Caco-2 (cell line): Measurements from ENCODE around the gene BACE2. TPM values are rescaled to one million over a fixed set of nuclear protein-coding genes. Genes with fewer than 3 reads are reported as not detected.

ENCODE experiments used
- BruUV-seq: library from RNA; stranded (reverse); fragments of 400-500 nt; replicated peaks from 2 replicates; lab custom pipeline; 2021; lab: Mats Ljungman, UMichigan
- CTCF ChIA-PET: fragments of 300-600 bp; sonication (Branson Sonifier 250); formaldehyde crosslinking; loops from one replicate; lab custom pipeline; 2022; ENCODE audit warnings: antibody characterized with exemption; lab: Charles Lee
- POLR2A ChIA-PET: fragments of 300-600 bp; sonication (Branson Sonifier 250); formaldehyde crosslinking; loops from one replicate; lab custom pipeline; 2022; ENCODE audit warnings: antibody characterized with exemption; lab: Charles Lee
- DNase-seq, 2 experiments: peaks; one replicate each; pipeline versions ENCODE4 v3.0.0 to v3.0.0-alpha.2; 2020 to 2022
- H3K27me3 ChIP-seq: replicated peaks from 2 replicates; pipeline ENCODE4 v1.6.0; 2011; ENCODE audit warnings: low read length; ENCODE audit not compliant: control insufficient read depth, insufficient read depth
- H3K36me3 ChIP-seq: 2 replicates; pipeline ENCODE4 v1.5.1; 2011; ENCODE audit warnings: low read length; ENCODE audit not compliant: control insufficient read depth, insufficient read depth
- H3K4me1 ChIP-seq: fragments of 250-450 bp; sonication (Bioruptor Pico); 2 replicates; pipeline ENCODE4 v1.5.1; 2020; ENCODE audit warnings: mild to moderate bottlenecking
- H3K4me3 ChIP-seq: 2 replicates; pipeline ENCODE4 v1.5.1; 2011; ENCODE audit warnings: low read depth, mild to moderate bottlenecking, control low read depth, low read length
- H3K9me3 ChIP-seq: fragments of 250-450 bp; sonication (Bioruptor Pico); 2 replicates; pipeline ENCODE4 v1.5.1; 2020; ENCODE audit warnings: mild to moderate bottlenecking, moderate library complexity
- H3K27ac Mint-ChIP-seq: one replicate; pipeline ENCODE4 v1.8.0; 2022; ENCODE audit warnings: mixed read lengths; ENCODE audit not compliant: unreplicated experiment
- H3K27me3 Mint-ChIP-seq: one replicate; pipeline ENCODE4 v1.8.0; 2022; ENCODE audit warnings: mixed read lengths; ENCODE audit not compliant: insufficient read depth, unreplicated experiment
- H3K36me3 Mint-ChIP-seq: one replicate; pipeline ENCODE4 v1.8.0; 2022; ENCODE audit warnings: mild to moderate bottlenecking, mixed read lengths; ENCODE audit not compliant: insufficient read depth, unreplicated experiment
- H3K4me1 Mint-ChIP-seq: one replicate; pipeline ENCODE4 v1.8.0; 2022; ENCODE audit warnings: low read depth, mixed read lengths; ENCODE audit not compliant: unreplicated experiment
- H3K4me3 Mint-ChIP-seq: one replicate; pipeline ENCODE4 v1.8.0; 2022; ENCODE audit warnings: mild to moderate bottlenecking, moderate library complexity, mixed read lengths; ENCODE audit not compliant: unreplicated experiment
- H3K9me3 Mint-ChIP-seq: one replicate; pipeline ENCODE4 v1.8.0; 2022; ENCODE audit warnings: mixed read lengths; ENCODE audit not compliant: unreplicated experiment
- CTCF ChIP-seq, 2 experiments: fragments of 200-600 bp in 1 of 2; IDR thresholded peaks; 1 replicate in 1 of 2; 2 replicates in 1 of 2; pipeline versions ENCODE4 v1.5.1 to v1.8.0; 2011 to 2022; ENCODE audit warnings: antibody characterized with exemption in 1 of 2, control low read depth in 1 of 2, inconsistent platforms in 1 of 2, low read depth in 1 of 2, low read length in 1 of 2, mild to moderate bottlenecking in 1 of 2, moderate library complexity in 1 of 2; ENCODE audit not compliant: insufficient read depth in 1 of 2, severe bottlenecking in 1 of 2, unreplicated experiment in 1 of 2
- intact Hi-C: fragments of 100-400 bp; cut with micrococcal nuclease; formaldehyde crosslinking; loops from one replicate; pipeline ENCODE4 v1.10.0; 2022; ENCODE audit not compliant: unreplicated experiment
- total RNA-seq: library from RNA; stranded (reverse); gene quantifications from 2 replicates; pipeline ENCODE4 v1.2.3, GENCODE V29; 2022

BACE2 gene
- total RNA-seq, 1 experiment from 2014 or later, result 8.8 TPM

DNA sequence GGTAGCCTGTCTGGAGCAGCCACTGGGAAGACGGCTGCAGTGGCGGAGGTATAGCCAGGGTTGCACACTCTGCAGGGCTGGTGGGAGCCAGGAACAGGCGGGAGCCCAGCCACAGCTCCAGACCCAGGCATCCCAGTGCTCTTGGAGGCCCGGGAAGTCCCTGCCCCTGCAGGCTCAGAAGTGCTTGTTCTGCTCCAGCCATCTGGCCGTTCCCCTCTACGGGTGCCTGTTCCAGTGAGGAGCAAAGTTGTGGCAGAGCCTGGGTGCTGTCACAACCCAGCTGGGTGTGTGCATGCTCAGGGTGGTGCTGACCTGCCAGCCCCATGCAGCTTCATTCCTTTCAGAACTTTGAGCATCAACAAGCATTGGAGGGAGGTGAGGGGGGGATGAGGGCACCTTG, 31.7 kb upstream of the BACE2 start:
- CTCF ChIA-PET, result no interaction called here
- no TSS peak for BruUV-seq
- H3K4me1 ChIP-seq, result no peaks in the 10 kb centered on the region
- no peaks in the 10 kb centered on the region for H3K27me3 ChIP-seq
- Mint-ChIP-seq H3K4me3 (no peak overlapping the region), H3K4me1 (no peaks in the 10 kb centered on the region), H3K27ac (no peak overlapping the region), H3K36me3 (no peaks in the 10 kb centered on the region), H3K27me3 (peaks cover 11% of the 10 kb centered on the region), H3K9me3 (no peaks in the 10 kb centered on the region)
- intact Hi-C loops, result no loop called here
- POLR2A ChIA-PET, result no interaction called here
- H3K36me3 ChIP-seq, result no peaks in the 10 kb centered on the region
- no peak for DNase-seq
- TF ChIP-seq CTCF (IDR thresholded peaks at IDR 0.05; ENCODE audit: insufficient read depth in 1 of 2, low read depth in 1 of 2, low read length in 1 of 2, severe bottlenecking in 1 of 2, unreplicated experiment in 1 of 2), result no peak
- no peaks in the 10 kb centered on the region for H3K9me3 ChIP-seq
- H3K4me3 ChIP-seq, result no peak overlapping the region

GRCh38 chr21:41137401-41137800, 30.6 kb upstream of the BACE2 start:
- peaks cover 8% of the 10 kb centered on the region for H3K4me1 Mint-ChIP-seq
- TF ChIP-seq CTCF (IDR thresholded peaks at IDR 0.05; ENCODE audit: insufficient read depth in 1 of 2, low read depth in 1 of 2, low read length in 1 of 2, severe bottlenecking in 1 of 2, unreplicated experiment in 1 of 2), result no peak
- no TSS peak for BruUV-seq
- Histone ChIP-seq H3K27me3 (no peaks in the 10 kb centered on the region), H3K4me1 (no peaks in the 10 kb centered on the region), H3K36me3 (no peaks in the 10 kb centered on the region), H3K4me3 (no peak overlapping the region), H3K9me3 (no peaks in the 10 kb centered on the region)
- no peak for DNase-seq
- intact Hi-C loops, result no loop called here
- no peaks in the 10 kb centered on the region for H3K36me3 Mint-ChIP-seq
- no peak overlapping the region for H3K27ac Mint-ChIP-seq
- ChIA-PET POLR2A (no interaction called here), CTCF (no interaction called here)
- no peak overlapping the region for H3K4me3 Mint-ChIP-seq
- H3K9me3 Mint-ChIP-seq, result no peaks in the 10 kb centered on the region
- H3K27me3 Mint-ChIP-seq, result peaks cover 9% of the 10 kb centered on the region

- BruUV-seq, result no TSS peak
- ChIA-PET CTCF (no interaction called here), POLR2A (no interaction called here)
- no peak for DNase-seq
- no peak for TF ChIP-seq CTCF (IDR thresholded peaks at IDR 0.05; ENCODE audit: insufficient read depth in 1 of 2, low read depth in 1 of 2, low read length in 1 of 2, severe bottlenecking in 1 of 2, unreplicated experiment in 1 of 2)
- H3K4me1 ChIP-seq, result no peaks in the 10 kb centered on the region
- no peaks in the 10 kb centered on the region for H3K27me3 ChIP-seq
- no peak overlapping the region for H3K4me3 Mint-ChIP-seq
- peaks cover 8% of the 10 kb centered on the region for H3K4me1 Mint-ChIP-seq
- H3K36me3 ChIP-seq, result no peaks in the 10 kb centered on the region
- no peak overlapping the region for H3K27ac Mint-ChIP-seq
- H3K27me3 Mint-ChIP-seq, result peaks cover 9% of the 10 kb centered on the region
- intact Hi-C loops, result no loop called here
- no peak overlapping the region for H3K4me3 ChIP-seq
- no peaks in the 10 kb centered on the region for H3K36me3 Mint-ChIP-seq
- H3K9me3 Mint-ChIP-seq, result no peaks in the 10 kb centered on the region
- no peaks in the 10 kb centered on the region for H3K9me3 ChIP-seq
Measured at GRCh38 chr21:41137889-41138288, 30.1 kb upstream of the BACE2 start.
